HG02885 (cell line): ENCODE measurements around the gene BMPR1A.

ENCODE experiments used
- ATAC-seq: cut with Tn5 transposase; IDR thresholded peaks from one replicate; pipeline ENCODE4 v1.9.1; 2021; ENCODE audit warnings: mild to moderate bottlenecking; ENCODE audit not compliant: unreplicated experiment, poor library complexity

Gene BMPR1A

DNA sequence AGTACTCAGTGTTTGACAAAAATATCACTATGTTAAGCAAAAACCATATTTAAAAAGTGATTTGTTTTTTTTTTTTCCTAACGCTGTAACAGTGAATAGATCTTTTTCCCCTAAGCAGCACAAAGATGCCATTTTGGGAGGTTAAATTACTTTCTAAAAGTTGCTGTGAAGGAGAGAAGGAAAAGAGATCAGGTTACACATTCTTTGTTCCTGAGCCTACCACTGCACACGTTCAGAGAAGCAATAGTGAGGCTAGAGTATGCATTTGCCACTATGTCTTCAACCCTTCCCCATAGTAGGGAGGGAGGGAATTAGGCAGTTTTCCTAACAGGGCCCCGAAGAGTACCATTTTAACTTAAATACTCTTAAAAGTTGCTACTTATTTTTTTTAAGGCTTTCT is 38.9 kb downstream of the BMPR1A start:
- ATAC-seq = no peak

DNA sequence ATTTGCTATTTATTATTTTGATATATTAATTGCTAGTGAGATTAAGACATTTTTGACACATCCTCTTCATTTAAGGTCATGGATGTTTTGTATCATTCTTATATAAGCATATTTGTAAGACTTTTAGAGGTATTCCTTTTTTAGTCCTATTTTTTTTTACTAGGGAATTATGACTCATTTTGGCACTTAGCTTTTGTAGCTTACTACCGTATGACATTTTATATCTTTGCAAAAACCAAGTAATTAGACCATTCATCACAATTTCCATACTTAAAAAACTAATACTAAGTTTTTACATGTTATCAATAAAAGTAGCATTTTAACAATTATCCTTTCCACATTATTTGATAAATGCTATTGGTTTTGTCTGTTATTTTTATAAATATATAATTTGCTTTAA is 41.6 kb downstream of the BMPR1A start:
- no peak for ATAC-seq

- peak; percentile 79 for ATAC-seq
Observed at GRCh38 chr10:86798611-86799010, 42.2 kb downstream of the BMPR1A start.

DNA sequence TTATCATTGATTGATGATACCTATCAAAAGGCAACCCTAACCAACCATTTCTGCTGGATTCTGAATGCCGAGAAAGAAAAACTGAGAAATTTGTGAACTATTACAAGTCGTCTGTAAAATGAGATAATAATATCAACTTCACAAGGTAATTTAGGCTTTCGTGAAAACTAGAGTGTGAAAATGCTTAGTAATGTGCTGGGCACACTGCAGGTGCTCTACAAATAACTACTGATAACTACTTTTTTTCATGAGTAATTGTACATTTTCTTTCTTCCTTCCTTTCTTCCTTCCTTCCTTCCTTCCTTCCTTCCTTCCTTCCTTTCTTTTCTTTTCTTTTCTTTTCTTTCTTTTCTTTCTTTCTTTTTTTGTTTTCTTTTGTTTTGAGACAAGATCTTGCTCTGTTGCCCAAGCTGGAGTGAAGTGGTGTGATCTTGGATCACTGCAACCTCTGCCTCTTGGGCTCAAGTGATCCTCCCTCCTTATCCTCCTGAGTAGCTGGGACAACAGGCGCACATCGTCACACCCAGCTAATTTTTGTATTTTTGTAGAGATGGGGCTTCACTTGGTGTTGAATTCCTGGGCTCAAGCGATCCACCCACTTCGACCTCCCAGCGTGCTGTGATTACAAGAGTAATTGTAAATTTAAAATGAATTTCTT is 42.9 kb downstream of the BMPR1A start:
- ATAC-seq = no peak

DNA sequence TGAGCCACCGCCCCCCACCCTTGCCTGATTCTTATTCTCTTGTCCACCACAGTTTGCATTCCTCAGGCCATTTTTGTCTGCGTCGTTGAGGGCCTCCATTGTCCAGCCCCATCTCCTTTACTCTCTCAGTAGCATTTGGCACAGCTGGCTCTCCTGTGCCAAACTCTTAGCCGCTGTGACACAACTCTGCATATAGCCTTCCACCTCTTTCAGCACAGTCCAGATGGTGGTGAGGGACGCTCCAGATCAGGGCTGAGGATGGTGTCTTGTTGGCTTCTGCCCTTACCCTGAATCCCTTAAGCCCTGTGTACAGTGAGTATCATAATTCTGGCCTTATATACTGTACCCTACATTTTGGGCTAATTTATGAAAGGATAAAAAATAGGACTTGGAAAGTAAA is 45.6 kb downstream of the BMPR1A start:
- peak; percentile 16 for ATAC-seq

GRCh38 chr10:86802473-86803108 is 46.2 kb downstream of the BMPR1A start:
- peak; percentile 41 for ATAC-seq

DNA sequence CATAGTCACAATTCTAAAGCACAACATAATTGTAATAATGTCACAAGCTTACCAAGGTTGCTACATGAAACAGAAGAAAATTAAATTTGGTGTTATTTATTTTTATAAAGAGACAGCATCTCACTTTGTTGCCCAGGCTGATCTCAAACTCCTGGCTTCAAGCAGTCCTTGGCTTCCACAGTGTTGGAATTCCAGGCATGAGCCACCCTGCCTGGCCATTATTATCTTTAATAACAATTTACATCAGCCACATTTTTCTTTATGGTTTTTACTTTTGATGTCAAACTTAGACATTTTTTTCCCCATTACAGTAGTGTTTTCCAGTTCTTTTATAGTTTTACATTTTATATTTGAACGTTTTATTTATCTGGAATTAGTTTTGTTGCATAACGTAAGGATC is 46.7 kb downstream of the BMPR1A start:
- no peak for ATAC-seq

DNA sequence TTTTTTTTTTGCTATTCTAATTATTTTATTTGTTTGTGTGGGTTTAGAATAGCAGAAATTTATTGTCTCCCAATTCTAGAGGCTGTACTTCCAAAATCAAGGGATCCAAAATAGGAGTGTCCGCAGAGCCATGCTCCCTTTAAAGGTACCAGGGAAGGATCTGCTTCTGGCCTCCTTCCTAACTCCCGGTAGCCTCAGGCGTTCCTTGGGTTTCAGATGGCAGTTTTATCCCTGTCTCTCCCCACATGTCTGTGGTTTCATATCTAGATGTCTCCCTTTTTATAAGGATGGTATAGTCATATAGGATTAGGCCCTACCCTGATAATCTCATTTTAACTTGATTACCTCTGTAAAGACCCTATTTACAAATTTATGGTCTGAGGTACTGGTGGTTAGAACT is 48.4 kb downstream of the BMPR1A start:
- ATAC-seq = no peak

GRCh38 chr10:86813101-86813500 is 56.7 kb downstream of the BMPR1A start:
- no peak for ATAC-seq

DNA sequence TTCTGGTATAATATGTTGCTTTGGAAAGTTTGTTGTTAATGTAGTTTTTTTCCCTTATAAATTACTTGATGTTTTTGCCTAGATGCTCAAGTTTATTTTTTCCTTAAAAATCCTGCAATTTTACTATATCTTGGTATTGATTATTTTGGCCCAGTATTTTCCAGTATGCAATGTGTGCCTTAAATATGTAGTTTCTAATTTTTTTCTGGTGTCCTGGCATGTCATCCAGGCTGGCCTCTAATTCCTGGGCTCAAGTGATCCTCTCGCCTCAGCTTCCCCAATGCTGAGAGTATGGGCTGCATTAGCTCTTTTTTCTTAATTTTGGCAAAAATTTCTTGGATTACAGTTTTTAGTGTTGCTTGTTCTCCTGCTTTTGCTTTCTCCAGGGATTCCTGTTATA is 57.6 kb downstream of the BMPR1A start:
- ATAC-seq = no peak

GRCh38 chr10:86815035-86815617 is 58.7 kb downstream of the BMPR1A start:
- no peak for ATAC-seq

GRCh38 chr10:86815640-86816039 is 59.2 kb downstream of the BMPR1A start:
- ATAC-seq = no peak

DNA sequence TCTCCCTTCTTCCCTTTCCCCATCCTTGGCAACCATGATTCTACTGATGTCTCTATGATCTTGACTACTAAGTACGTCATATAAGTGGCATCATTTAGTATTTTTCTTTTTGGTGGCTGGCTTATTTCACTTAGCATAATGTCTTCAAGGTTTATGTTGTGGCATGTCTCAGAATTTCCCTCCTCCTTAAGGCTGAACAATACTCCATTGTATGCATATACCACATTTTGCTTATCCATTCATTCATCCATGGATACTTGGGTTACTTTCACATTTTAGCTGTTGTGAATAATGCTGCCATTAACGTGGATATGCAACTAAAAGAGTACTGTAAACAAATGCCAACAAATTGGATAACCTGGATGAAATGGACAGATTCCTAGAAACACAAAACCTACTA is 60.8 kb downstream of the BMPR1A start:
- ATAC-seq = no peak

DNA sequence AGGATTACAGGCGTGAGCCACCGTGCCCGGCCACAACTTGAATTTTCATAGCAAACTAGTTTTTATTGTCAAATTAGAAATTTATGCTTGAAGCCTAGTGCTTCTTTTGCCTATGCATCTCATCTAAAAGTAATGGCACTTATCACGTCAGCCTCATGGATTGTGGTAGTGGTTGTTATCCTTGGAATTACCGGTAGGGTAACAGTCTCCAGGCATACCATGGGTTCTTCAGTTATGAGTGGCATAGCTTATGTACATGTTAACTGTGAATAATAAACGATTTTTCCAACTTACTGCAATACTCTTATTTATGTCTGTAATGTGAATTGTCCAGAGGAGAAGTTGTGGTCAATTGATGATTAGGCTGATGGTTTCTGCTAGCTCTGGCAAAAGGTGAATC is 63.1 kb downstream of the BMPR1A start:
- no peak for ATAC-seq

- ATAC-seq = no peak
Observed at GRCh38 chr10:86820509-86820908, 64.1 kb downstream of the BMPR1A start.

- no peak for ATAC-seq
Observed at GRCh38 chr10:86821388-86821999, 65.1 kb downstream of the BMPR1A start.

GRCh38 chr10:86823565-86823964 is 67.1 kb downstream of the BMPR1A start:
- ATAC-seq = no peak

DNA sequence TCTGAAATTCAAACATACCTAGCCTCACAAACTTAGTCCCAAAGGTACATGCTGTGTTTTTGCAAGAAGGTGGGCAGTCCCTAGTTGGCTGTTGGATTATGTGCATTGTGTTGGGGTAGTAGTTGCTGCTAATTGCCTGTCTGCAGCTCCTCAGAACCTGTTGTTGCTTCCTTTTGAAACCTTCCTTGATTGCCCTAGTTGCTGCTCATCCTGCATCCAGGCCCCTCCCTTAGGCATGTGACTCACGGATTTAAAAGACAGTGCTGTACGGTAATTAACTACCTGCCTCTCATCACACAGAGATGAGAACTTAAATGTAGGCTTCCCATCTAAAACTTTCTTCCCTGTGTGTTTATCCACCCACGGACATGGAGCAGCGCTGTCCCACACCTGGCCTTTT is 67.7 kb downstream of the BMPR1A start:
- no peak for ATAC-seq

GRCh38 chr10:86825366-86825765 is 68.9 kb downstream of the BMPR1A start:
- no peak for ATAC-seq

DNA sequence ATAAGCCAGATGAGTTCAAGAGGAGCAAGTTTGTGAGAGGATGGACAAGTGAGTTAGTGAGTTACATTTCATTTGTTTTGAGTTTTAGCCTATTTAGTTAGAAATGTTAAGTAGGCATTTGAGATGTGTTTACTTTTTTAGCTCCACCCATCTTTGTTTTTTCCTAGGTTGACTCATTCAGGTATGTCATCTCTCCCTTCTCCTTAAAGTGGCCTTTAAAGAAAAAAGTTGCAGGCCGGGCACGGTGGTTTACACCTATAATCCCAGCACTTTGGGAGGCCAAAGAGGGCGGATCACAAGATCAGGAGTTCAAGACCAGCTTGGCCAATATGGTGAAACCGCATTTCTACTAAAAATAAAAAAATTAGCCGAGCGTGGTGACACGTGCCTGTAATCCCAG is 71.2 kb downstream of the BMPR1A start:
- no peak for ATAC-seq

DNA sequence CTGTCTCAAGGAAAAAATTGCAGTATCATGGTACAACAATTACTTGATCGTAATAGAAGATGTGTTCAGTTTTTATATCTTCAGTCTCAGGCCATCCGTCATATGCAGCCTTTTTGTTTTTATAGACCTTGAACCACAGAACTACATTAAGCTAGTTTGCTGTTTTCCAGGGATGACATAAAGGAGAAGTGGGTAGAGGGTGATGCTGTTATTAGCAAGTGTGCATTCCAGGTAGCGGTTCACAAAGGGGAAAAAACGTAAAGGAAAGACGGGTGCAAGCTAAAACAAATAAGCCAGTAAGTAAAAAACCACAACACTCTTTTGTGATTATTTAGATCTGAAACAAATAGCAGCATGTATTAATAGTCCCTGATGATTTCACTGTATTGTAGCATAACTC is 71.7 kb downstream of the BMPR1A start:
- no peak for ATAC-seq

GRCh38 chr10:86829472-86829871 is 73.1 kb downstream of the BMPR1A start:
- ATAC-seq = no peak
